GM18499 (cell line): ENCODE measurements around the gene RBX1.

Source experiments
- ATAC-seq: cut with Tn5 transposase; IDR thresholded peaks from one replicate; pipeline ENCODE4 v1.9.1; 2021; ENCODE audit warnings: moderate number of reproducible peaks; ENCODE audit not compliant: insufficient read depth, unreplicated experiment

RBX1 gene

GRCh38 chr22:41021061-41021612 is 70.0 kb downstream of the RBX1 start:
- no peak for ATAC-seq

- ATAC-seq = no peak
Observed at GRCh38 chr22:41021613-41022454, 70.7 kb downstream of the RBX1 start.

- no peak for ATAC-seq
Observed at GRCh38 chr22:41022470-41023298, 71.5 kb downstream of the RBX1 start.
